ENCODE data around the gene HS6ST3.

HS6ST3 gene

GRCh38 chr13:96342286-96342685, 252.4 kb downstream of the HS6ST3 start:
- no peak for DNase-seq

GRCh38 chr13:96342852-96343465, 253.1 kb downstream of the HS6ST3 start:
- DNase-seq = no peak

- DNase-seq = no peak
Measured at GRCh38 chr13:96346921-96347320, 257.0 kb downstream of the HS6ST3 start.

- DNase-seq = no peak
Measured at GRCh38 chr13:96373597-96373996, 283.7 kb downstream of the HS6ST3 start.

GRCh38 chr13:96377835-96378234, 287.9 kb downstream of the HS6ST3 start:
- DNase-seq = no peak

- DNase-seq = no peak
Measured at GRCh38 chr13:96379967-96380366, 290.1 kb downstream of the HS6ST3 start.

GRCh38 chr13:96381681-96382080, 291.8 kb downstream of the HS6ST3 start:
- DNase-seq = no peak

GRCh38 chr13:96388598-96388997, 298.7 kb downstream of the HS6ST3 start:
- DNase-seq = no peak

- no peak for DNase-seq
Measured at GRCh38 chr13:96391606-96392005, 301.7 kb downstream of the HS6ST3 start.

- DNase-seq = no peak
Measured at GRCh38 chr13:96397807-96398206, 307.9 kb downstream of the HS6ST3 start.

GRCh38 chr13:96398486-96398885, 308.6 kb downstream of the HS6ST3 start:
- no peak for DNase-seq

- no peak for DNase-seq
Measured at GRCh38 chr13:96403241-96403640, 313.3 kb downstream of the HS6ST3 start.

GRCh38 chr13:96403651-96404050, 313.7 kb downstream of the HS6ST3 start:
- no peak for DNase-seq

- DNase-seq = no peak
Measured at GRCh38 chr13:96415831-96416385, 326.0 kb downstream of the HS6ST3 start.

- DNase-seq = no peak
Measured at GRCh38 chr13:96417939-96418685, 328.2 kb downstream of the HS6ST3 start.

GRCh38 chr13:96421314-96421713, 331.4 kb downstream of the HS6ST3 start:
- no peak for DNase-seq

- DNase-seq = no peak
Measured at GRCh38 chr13:96422002-96422401, 332.1 kb downstream of the HS6ST3 start.

- DNase-seq = no peak
Measured at GRCh38 chr13:96426167-96426566, 336.3 kb downstream of the HS6ST3 start.

GRCh38 chr13:96428911-96429310, 339.0 kb downstream of the HS6ST3 start:
- DNase-seq = no peak

- DNase-seq = no peak
Measured at GRCh38 chr13:96431044-96431581, 341.2 kb downstream of the HS6ST3 start.

GRCh38 chr13:96444676-96445075, 354.8 kb downstream of the HS6ST3 start:
- no peak for DNase-seq

- no peak for DNase-seq
Measured at GRCh38 chr13:96449920-96450319, 360.0 kb downstream of the HS6ST3 start.

GRCh38 chr13:96450326-96451020, 360.6 kb downstream of the HS6ST3 start:
- DNase-seq = no peak
